Measurements from ENCODE around the gene PIGH. TPM values are rescaled to one million over a fixed set of nuclear protein-coding genes. Genes with fewer than 3 reads are reported as not detected.

The PIGH gene
- total RNA-seq, 1 experiment from 2014 or later, result 9.4 TPM

DNA sequence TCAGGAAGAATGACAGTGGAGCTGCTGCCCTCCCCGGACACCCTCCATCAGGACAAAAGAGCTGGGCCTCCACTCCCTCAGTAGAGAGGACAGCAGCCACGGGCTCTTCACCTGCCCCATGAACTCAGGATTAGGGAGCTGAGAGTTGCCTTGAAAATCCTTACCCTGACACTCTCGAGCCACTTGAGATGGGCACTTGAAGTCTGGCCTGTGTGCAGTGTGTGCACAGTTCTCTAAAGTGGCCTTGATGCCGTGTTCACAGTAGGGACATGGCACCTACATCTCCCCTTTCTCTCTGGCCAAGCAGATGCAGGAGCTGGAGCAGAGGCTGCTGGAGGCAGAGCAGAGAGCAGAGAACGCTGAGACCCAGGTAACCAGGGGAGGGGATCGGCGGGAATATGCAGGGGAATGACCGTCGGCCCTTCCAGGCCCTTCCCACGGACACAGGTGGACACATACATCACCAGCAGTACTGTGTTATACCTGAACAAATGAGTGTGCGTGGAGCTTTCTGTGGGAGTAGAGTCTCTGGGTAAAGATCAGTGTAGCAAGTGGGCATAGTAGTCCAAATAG is 44.5 kb downstream of the PIGH start:
- Histone ChIP-seq H3K4me2 (ENCODE audit: insufficient read depth, insufficient read length, low read length) (no peak overlapping the region), H3K27ac (ENCODE audit: insufficient read length, low read depth, low read length) (no peak overlapping the region), H4K91ac (ENCODE audit: insufficient read length, low read depth, low read length) (no peak overlapping the region), H3K23me2 (ENCODE audit: insufficient read length, low read depth, low read length, poor library complexity, severe bottlenecking) (no peaks in the 10 kb centered on the region), H2BK15ac (ENCODE audit: low read depth, low read length) (no peak overlapping the region), H3T11ph (ENCODE audit: low read length) (no peak overlapping the region), H3K27me3 (ENCODE audit: insufficient read depth, low read length) (no peaks in the 10 kb centered on the region), H4K8ac (replicated peaks; ENCODE audit: insufficient read length, low read depth, low read length) (no peak overlapping the region), H3K4ac (ENCODE audit: low read depth, low read length) (no peak overlapping the region), H4K20me1 (ENCODE audit: control insufficient read depth, insufficient read depth, insufficient read length) (no peaks in the 10 kb centered on the region), H2BK12ac (ENCODE audit: insufficient read length, low read depth, low read length) (no peak overlapping the region), H4K5ac (ENCODE audit: insufficient read length, low read depth, low read length) (no peak overlapping the region), H3K79me1 (ENCODE audit: insufficient read depth, low read depth, low read length, poor library complexity, severe bottlenecking) (no peaks in the 10 kb centered on the region), H3K14ac (ENCODE audit: insufficient read depth, low read length) (no peak overlapping the region), H3K23ac (ENCODE audit: insufficient read length, low read depth, low read length) (no peak overlapping the region), H2BK5ac (ENCODE audit: insufficient read length, low read length) (no peak overlapping the region), H3K9me3 (ENCODE audit: control insufficient read depth, low read depth, low read length) (no peaks in the 10 kb centered on the region), H3K4me1 (ENCODE audit: insufficient read depth, low read length) (peaks cover 3% of the 10 kb centered on the region; the same call in 1 of the 2 replicates), H2AK5ac (ENCODE audit: insufficient read length, low read length) (no peak overlapping the region), H2AFZ (ENCODE audit: low read length) (no peak overlapping the region), H3K56ac (ENCODE audit: insufficient read length, low read depth, low read length) (no peak overlapping the region), H3K18ac (ENCODE audit: insufficient read length, low read depth, low read length) (no peak overlapping the region), H2BK120ac (ENCODE audit: low read depth, low read length, poor library complexity, severe bottlenecking) (no peak overlapping the region), H3K79me2 (ENCODE audit: insufficient read depth, low read length) (no peaks in the 10 kb centered on the region), H2BK20ac (ENCODE audit: low read depth, low read length, poor library complexity, severe bottlenecking) (no peak overlapping the region), H3K9ac (ENCODE audit: extremely low read depth, insufficient read length, low read length) (no peak overlapping the region)
- Mint-ChIP-seq H3K27me3 (ENCODE audit: low read depth) (no peaks in the 10 kb centered on the region), H3K4me1 (peaks cover 7 to 14% of the 10 kb centered on the region in 2 experiments), H3K36me3 (ENCODE audit: insufficient read depth in 1 of 3, low read depth in 3 of 3) (peaks cover 13 to 48% (median 29%) of the 10 kb centered on the region in 3 experiments; a peak in 6 of 7 replicates), H3K27ac (peak overlapping the region in 2 of 3 experiments; percentile 45 to 49; a peak in 2 of 7 replicates), H3K4me3 (no peak overlapping the region), H3K9me3 (no peaks in the 10 kb centered on the region)
- no peak for DNase-seq
- TF ChIP-seq, protein P1, sequence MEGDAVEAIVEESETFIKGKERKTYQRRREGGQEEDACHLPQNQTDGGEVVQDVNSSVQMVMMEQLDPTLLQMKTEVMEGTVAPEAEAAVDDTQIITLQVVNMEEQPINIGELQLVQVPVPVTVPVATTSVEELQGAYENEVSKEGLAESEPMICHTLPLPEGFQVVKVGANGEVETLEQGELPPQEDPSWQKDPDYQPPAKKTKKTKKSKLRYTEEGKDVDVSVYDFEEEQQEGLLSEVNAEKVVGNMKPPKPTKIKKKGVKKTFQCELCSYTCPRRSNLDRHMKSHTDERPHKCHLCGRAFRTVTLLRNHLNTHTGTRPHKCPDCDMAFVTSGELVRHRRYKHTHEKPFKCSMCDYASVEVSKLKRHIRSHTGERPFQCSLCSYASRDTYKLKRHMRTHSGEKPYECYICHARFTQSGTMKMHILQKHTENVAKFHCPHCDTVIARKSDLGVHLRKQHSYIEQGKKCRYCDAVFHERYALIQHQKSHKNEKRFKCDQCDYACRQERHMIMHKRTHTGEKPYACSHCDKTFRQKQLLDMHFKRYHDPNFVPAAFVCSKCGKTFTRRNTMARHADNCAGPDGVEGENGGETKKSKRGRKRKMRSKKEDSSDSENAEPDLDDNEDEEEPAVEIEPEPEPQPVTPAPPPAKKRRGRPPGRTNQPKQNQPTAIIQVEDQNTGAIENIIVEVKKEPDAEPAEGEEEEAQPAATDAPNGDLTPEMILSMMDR (conservative IDR thresholded peaks at IDR 0.05), result no peak
- no CpG with 5 or more reads among the region's 11 CpGs for whole genome bisulfite sequencing (ENCODE audit: extremely low coverage, insufficient read length, low lambda C conversion rate)
